ENCODE data around the gene RAB10.

- TF ChIP-seq EP300 (IDR thresholded peaks at IDR 0.05) (no peak), POLR2A (IDR thresholded peaks at IDR 0.05) (no peak), POLR2AphosphoS5 (IDR thresholded peaks at IDR 0.05) (no peak)
- TF ChIP-seq, protein P1, sequence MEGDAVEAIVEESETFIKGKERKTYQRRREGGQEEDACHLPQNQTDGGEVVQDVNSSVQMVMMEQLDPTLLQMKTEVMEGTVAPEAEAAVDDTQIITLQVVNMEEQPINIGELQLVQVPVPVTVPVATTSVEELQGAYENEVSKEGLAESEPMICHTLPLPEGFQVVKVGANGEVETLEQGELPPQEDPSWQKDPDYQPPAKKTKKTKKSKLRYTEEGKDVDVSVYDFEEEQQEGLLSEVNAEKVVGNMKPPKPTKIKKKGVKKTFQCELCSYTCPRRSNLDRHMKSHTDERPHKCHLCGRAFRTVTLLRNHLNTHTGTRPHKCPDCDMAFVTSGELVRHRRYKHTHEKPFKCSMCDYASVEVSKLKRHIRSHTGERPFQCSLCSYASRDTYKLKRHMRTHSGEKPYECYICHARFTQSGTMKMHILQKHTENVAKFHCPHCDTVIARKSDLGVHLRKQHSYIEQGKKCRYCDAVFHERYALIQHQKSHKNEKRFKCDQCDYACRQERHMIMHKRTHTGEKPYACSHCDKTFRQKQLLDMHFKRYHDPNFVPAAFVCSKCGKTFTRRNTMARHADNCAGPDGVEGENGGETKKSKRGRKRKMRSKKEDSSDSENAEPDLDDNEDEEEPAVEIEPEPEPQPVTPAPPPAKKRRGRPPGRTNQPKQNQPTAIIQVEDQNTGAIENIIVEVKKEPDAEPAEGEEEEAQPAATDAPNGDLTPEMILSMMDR (IDR thresholded peaks at IDR 0.05), result no peak
Measured at GRCh38 chr2:26172871-26173775, 139.2 kb downstream of the RAB10 start, which contains the start of gene GAREM2.

Data from stomach (tissue), 4 donors.